Ishikawa (cell line): ENCODE data around the gene EEF1AKMT1.

Source experiments
- CEBPB ChIP-seq: IDR thresholded peaks from 2 replicates; pipeline ENCODE4 v1.6.1; 2012
- EP300 ChIP-seq: IDR thresholded peaks from 2 replicates; pipeline ENCODE4 v1.6.1; 2012; ENCODE audit warnings: borderline replicate concordance
- FOXM1 ChIP-seq: IDR thresholded peaks from 2 replicates; pipeline ENCODE4 v1.6.1; 2012; ENCODE audit warnings: low read depth, borderline replicate concordance
- MAX ChIP-seq: IDR thresholded peaks from 2 replicates; pipeline ENCODE4 v1.6.1; 2012
- REST ChIP-seq: IDR thresholded peaks from 2 replicates; pipeline ENCODE4 v1.6.1; 2012; ENCODE audit warnings: low read depth, mild to moderate bottlenecking

GRCh38 chr13:20720499-20720898, 53.3 kb downstream of the EEF1AKMT1 start:
- TF ChIP-seq MAX (no peak), EP300 (no peak), CEBPB (no peak), REST (no peak), FOXM1 (no peak)
